H4 (cell line): Measurements from ENCODE around the gene CCDC33. TPM values are rescaled to one million over a fixed set of nuclear protein-coding genes. Genes with fewer than 3 reads are reported as not detected.
A peak's percentile ranks its signal among the peaks of the same experiment; 100 is the strongest.
"Not testable (repeated sequence)": the region's sequence is repeated elsewhere in the genome, so short reads cannot be mapped to it uniquely, and the experiment has no call there.

ENCODE experiments used
- DNase-seq: peaks from one replicate; pipeline ENCODE4 v3.0.0-alpha.2; 2015; ENCODE audit warnings: low spot score
- total RNA-seq: library from RNA; depleted of rRNA; stranded (reverse); fragments of >200 nt; shearing (Covaris generic); gene quantifications from 2 replicates; pipeline ENCODE4 v1.2.3, GENCODE V29; 2014

CCDC33 gene
- total RNA-seq, 1 experiment from 2014 or later = 2.0 TPM

GRCh38 chr15:74359376-74359775 lies 123.2 kb downstream of the CCDC33 start:
- not testable (repeated sequence) for DNase-seq

GRCh38 chr15:74360855-74361254 lies 124.7 kb downstream of the CCDC33 start:
- not testable (repeated sequence) for DNase-seq

- no peak for DNase-seq
These were observed 126.4 kb downstream of the CCDC33 start for GRCh38 chr15:74362482-74362881.

- no peak for DNase-seq
These were observed 128.9 kb downstream of the CCDC33 start for GRCh38 chr15:74364936-74365597.

GRCh38 chr15:74365598-74366445 lies 129.7 kb downstream of the CCDC33 start:
- no peak for DNase-seq

- peak; percentile 1 for DNase-seq
These were observed 131.2 kb downstream of the CCDC33 start, which contains the start of gene CYP11A1 for GRCh38 chr15:74367296-74367854. CYP11A1 (minus strand) TSS chr15:74367646; CDS start chr15:74367585, 61 bp downstream.

- DNase-seq = no peak
These were observed 132.0 kb downstream of the CCDC33 start for GRCh38 chr15:74368121-74368520.

GRCh38 chr15:74369084-74369745 lies 133.1 kb downstream of the CCDC33 start:
- DNase-seq = no peak

GRCh38 chr15:74369756-74370155 lies 133.6 kb downstream of the CCDC33 start:
- no peak for DNase-seq

- DNase-seq = no peak
These were observed 134.3 kb downstream of the CCDC33 start for GRCh38 chr15:74370471-74370870.

GRCh38 chr15:74373056-74373650 lies 137.0 kb downstream of the CCDC33 start:
- no peak for DNase-seq

- DNase-seq = peak; percentile 84
These were observed 137.9 kb downstream of the CCDC33 start for GRCh38 chr15:74373731-74374647.

- no peak for DNase-seq
These were observed 138.6 kb downstream of the CCDC33 start for GRCh38 chr15:74374648-74375302.

- peak; percentile 72 for DNase-seq
These were observed 139.2 kb downstream of the CCDC33 start for GRCh38 chr15:74375303-74375693.

GRCh38 chr15:74376226-74376625 lies 140.1 kb downstream of the CCDC33 start:
- no peak for DNase-seq

- DNase-seq = no peak
These were observed 140.9 kb downstream of the CCDC33 start for GRCh38 chr15:74376825-74377581.

GRCh38 chr15:74377831-74378766 lies 142.0 kb downstream of the CCDC33 start:
- no peak for DNase-seq

GRCh38 chr15:74378848-74379247 lies 142.7 kb downstream of the CCDC33 start:
- no peak for DNase-seq
